ENCODE data around the gene PROCA1.
A peak's percentile ranks its signal among the peaks of the same experiment; 100 is the strongest.

Gene PROCA1

GRCh38 chr17:28714281-28714680 lies 2.6 kb upstream of the PROCA1 start:
- no peak for TF ChIP-seq ZFX (IDR thresholded peaks at IDR 0.05)
- no peak for TF ChIP-seq CTCF (conservative IDR thresholded peaks at IDR 0.05)
- H3K27ac ChIP-seq: no peak overlapping the region

- no peak for TF ChIP-seq CTCF (conservative IDR thresholded peaks at IDR 0.05)
- no peak for TF ChIP-seq ZFX (IDR thresholded peaks at IDR 0.05)
Measured at GRCh38 chr17:28712705-28713415, 1.2 kb upstream of the PROCA1 start.

GRCh38 chr17:28712032-28712704 lies 480 bp upstream of the PROCA1 start:
- no peak for TF ChIP-seq ZFX (IDR thresholded peaks at IDR 0.05)
- no peak for TF ChIP-seq CTCF (conservative IDR thresholded peaks at IDR 0.05)
- H3K27ac ChIP-seq: no peak overlapping the region; the same call in 1 of the 2 replicates

More at GRCh38 chr17:28712705-28713415, 1.2 kb upstream of the PROCA1 start:
- no peak overlapping the region for H3K27ac ChIP-seq

- peak overlapping the region; percentile 57 for H3K27ac ChIP-seq
- TF ChIP-seq ZFX (IDR thresholded peaks at IDR 0.05) (peak; percentile 28; the same call in 1 of the 2 replicates), CTCF (conservative IDR thresholded peaks at IDR 0.05) (no peak)
Measured at GRCh38 chr17:28710861-28711722, 596 bp downstream of the PROCA1 start.

GRCh38 chr17:28707339-28707720 lies 4.4 kb downstream of the PROCA1 start:
- H3K27ac ChIP-seq: no peak overlapping the region
- no peak for TF ChIP-seq ZFX (IDR thresholded peaks at IDR 0.05)
- no peak for TF ChIP-seq CTCF (conservative IDR thresholded peaks at IDR 0.05)

GRCh38 chr17:28706471-28707338 lies 5.0 kb downstream of the PROCA1 start:
- TF ChIP-seq ZFX (IDR thresholded peaks at IDR 0.05) (no peak), CTCF (conservative IDR thresholded peaks at IDR 0.05) (no peak)
- no peak overlapping the region for H3K27ac ChIP-seq
